HCT116 (cell line): ENCODE measurements around the gene REPS2. TPM values are rescaled to one million over a fixed set of nuclear protein-coding genes. Genes with fewer than 3 reads are reported as not detected.

Experiments
- ATAC-seq: fragments of 200-7000 bp; cut with Tn5 transposase; 2 replicates; pipeline ENCODE4 v1.9.1; 2020; ENCODE audit warnings: mild to moderate bottlenecking, moderate library complexity
- BruUV-seq: library from RNA; stranded (reverse); fragments of 400-500 nt; replicated peaks from 2 replicates; lab custom pipeline; 2021; lab: Mats Ljungman, UMichigan
- CTCF ChIA-PET: fragments of 300-600 bp; sonication (Branson Sonifier 250); formaldehyde crosslinking; loops from one replicate; lab custom pipeline; 2021; ENCODE audit warnings: antibody characterized with exemption; lab: Charles Lee
- POLR2A ChIA-PET: fragments of 300-600, 350-600 bp; sonication (Branson Sonifier 250); formaldehyde crosslinking; loops from one replicate; lab custom pipeline; 2021; ENCODE audit warnings: antibody characterized with exemption; lab: Charles Lee
- RAD21 ChIA-PET, 2 experiments: fragments of 300-600 bp; sonication (Branson Sonifier 250); formaldehyde crosslinking; loops; one replicate each; lab custom pipeline; 2023; ENCODE audit warnings: low total read pairs in 2 of 2; ENCODE audit not compliant: uncharacterized antibody in 2 of 2, unreplicated experiment in 2 of 2, low non-redundant PET in 1 of 2; lab: Charles Lee
- DNase-seq: peaks from one replicate; pipeline ENCODE4 v3.0.0-alpha.2; 2010; ENCODE audit warnings: low read depth, low spot score
- H2AFZ ChIP-seq: fragments of 200-600 bp; shearing (Covaris generic), sonication (generic); 2 replicates; pipeline ENCODE4 v1.6.1; 2017; ENCODE audit warnings: low read depth, mixed run types, mixed read lengths, antibody characterized with exemption, low read length; ENCODE audit not compliant: poor library complexity, severe bottlenecking
- H3K27ac ChIP-seq: 2 replicates; pipeline ENCODE4 v1.5.1; 2012; ENCODE audit warnings: low read depth, low read length
- H3K27me3 ChIP-seq: fragments of 200-600 bp; sonication (generic); 2 replicates; pipeline ENCODE4 v1.6.1; 2016; ENCODE audit warnings: mixed run types, low read length, mixed read lengths; ENCODE audit not compliant: insufficient read depth
- H3K36me3 ChIP-seq, 2 experiments: fragments of 200-500 bp in 1 of 2; fragments of 200-600 bp in 1 of 2; sonication (Bioruptor generic) in 1 of 2; sonication (generic) in 1 of 2; 2 replicates each; pipeline versions ENCODE4 v1.5.1 to v1.6.1; 2014 to 2016; ENCODE audit warnings: low read length in 2 of 2, inconsistent platforms in 1 of 2, mixed read lengths in 1 of 2, mixed run types in 1 of 2; ENCODE audit not compliant: insufficient read depth in 2 of 2, control insufficient read depth in 1 of 2
- H3K4me1 ChIP-seq, 2 experiments: fragments of 200-600 bp in 1 of 2; sonication (generic) in 1 of 2; 2 replicates each; pipeline versions ENCODE4 v1.5.1 to v1.6.1; 2012 to 2017; ENCODE audit warnings: low read length in 2 of 2, inconsistent platforms in 1 of 2, mild to moderate bottlenecking in 1 of 2, mixed read lengths in 1 of 2, mixed run types in 1 of 2, moderate library complexity in 1 of 2; ENCODE audit not compliant: insufficient read depth in 2 of 2, control insufficient read depth in 1 of 2
- H3K4me2 ChIP-seq: fragments of 200-600 bp; sonication (generic); 2 replicates; pipeline ENCODE4 v1.6.1; 2017; ENCODE audit warnings: mixed run types, low read length, mixed read lengths
- H3K4me3 ChIP-seq, 2 experiments: fragments of 200-600 bp in 1 of 2; sonication (generic) in 1 of 2; replicated peaks in 1 of 2; 2 replicates each; pipeline ENCODE4 v1.5.1; 2011 to 2016; ENCODE audit warnings: low read length in 2 of 2, control low read depth in 1 of 2, low read depth in 1 of 2, mild to moderate bottlenecking in 1 of 2, mixed read lengths in 1 of 2, mixed run types in 1 of 2
- H3K79me2 ChIP-seq: fragments of 200-600 bp; sonication (generic); 2 replicates; pipeline ENCODE4 v1.6.1; 2017; ENCODE audit warnings: mild to moderate bottlenecking, mixed run types, low read length, moderate library complexity, mixed read lengths; ENCODE audit not compliant: insufficient read depth
- H3K9ac ChIP-seq: fragments of 200-600 bp; sonication (generic); 2 replicates; pipeline ENCODE4 v1.6.1; 2016; ENCODE audit warnings: low read length, mixed read lengths
- H3K9me2 ChIP-seq: fragments of 200-600 bp; sonication (generic), shearing (Covaris generic); 2 replicates; pipeline ENCODE4 v1.6.1; 2017; ENCODE audit warnings: mixed run types, mild to moderate bottlenecking, moderate library complexity; ENCODE audit not compliant: insufficient read depth
- H3K9me3 ChIP-seq, 2 experiments: fragments of 200-500 bp in 1 of 2; fragments of 200-600 bp in 1 of 2; sonication (Bioruptor generic) in 1 of 2; sonication (generic) in 1 of 2; 2 replicates each; pipeline ENCODE4 v1.6.1; 2014 to 2017; ENCODE audit warnings: low read length in 2 of 2, mixed read lengths in 2 of 2, inconsistent platforms in 1 of 2, low read depth in 1 of 2, mild to moderate bottlenecking in 1 of 2, mixed run types in 1 of 2, moderate library complexity in 1 of 2; ENCODE audit not compliant: control insufficient read depth in 1 of 2, insufficient read depth in 1 of 2
- H4K20me1 ChIP-seq: fragments of 200-600 bp; sonication (generic), shearing (Covaris generic); 2 replicates; pipeline ENCODE4 v1.6.1; 2017; ENCODE audit warnings: mixed run types, mild to moderate bottlenecking, moderate library complexity; ENCODE audit not compliant: insufficient read depth
- ATF3 ChIP-seq: IDR thresholded peaks from 2 replicates; pipeline ENCODE4 v1.6.1; 2012
- CBX3 ChIP-seq: IDR thresholded peaks from 2 replicates; pipeline ENCODE4 v1.6.1; 2012; ENCODE audit warnings: low read depth
- CEBPB ChIP-seq: IDR thresholded peaks from 2 replicates; pipeline ENCODE4 v1.6.1; 2012; ENCODE audit warnings: low read depth
- EGR1 ChIP-seq: IDR thresholded peaks from 2 replicates; pipeline ENCODE4 v1.6.1; 2012; ENCODE audit warnings: low read depth
- EZH2 ChIP-seq: fragments of 200-600 bp; sonication (generic); IDR thresholded peaks from 2 replicates; pipeline ENCODE4 v1.6.1; 2017; ENCODE audit warnings: antibody characterized with exemption, mixed run types
- EZH2phosphoT487 ChIP-seq: fragments of 200-600 bp; IDR thresholded peaks from 2 replicates; pipeline ENCODE4 v1.6.1; 2018; ENCODE audit warnings: antibody characterized with exemption, borderline replicate concordance
- FOSL1 ChIP-seq: IDR thresholded peaks from 2 replicates; pipeline ENCODE4 v1.6.1; 2012; ENCODE audit warnings: low read depth
- MAX ChIP-seq: IDR thresholded peaks from 2 replicates; pipeline ENCODE4 v1.6.1; 2012
- POLR2A ChIP-seq: IDR thresholded peaks from 2 replicates; pipeline ENCODE4 v1.7.0; 2011; ENCODE audit warnings: borderline replicate concordance; ENCODE audit not compliant: insufficient read depth, insufficient read length; ENCODE audit errors: extremely low read depth
- POLR2AphosphoS5 ChIP-seq: IDR thresholded peaks from 2 replicates; pipeline ENCODE4 v1.6.1; 2011; ENCODE audit warnings: mild to moderate bottlenecking, low read depth, low read length, moderate library complexity
- REST ChIP-seq: IDR thresholded peaks from 2 replicates; pipeline ENCODE4 v1.6.1; 2012; ENCODE audit warnings: low read depth
- SRF ChIP-seq: IDR thresholded peaks from 2 replicates; pipeline ENCODE4 v1.6.1; 2012; ENCODE audit warnings: low read depth
- TCF7L2 ChIP-seq: IDR thresholded peaks from 2 replicates; pipeline ENCODE4 v1.7.0; 2011; ENCODE audit warnings: borderline replicate concordance, inconsistent platforms; ENCODE audit not compliant: insufficient read depth, insufficient read length; ENCODE audit errors: extremely low read depth
- ZBTB33 ChIP-seq: IDR thresholded peaks from 2 replicates; pipeline ENCODE4 v1.6.1; 2011; ENCODE audit warnings: mild to moderate bottlenecking, low read length, moderate library complexity; ENCODE audit not compliant: insufficient replicate concordance; ENCODE audit errors: extremely low read depth
- ZFX ChIP-seq: fragments of 450-650 bp; IDR thresholded peaks from 2 replicates; pipeline ENCODE4 v1.6.1; 2017
- ZNF274 ChIP-seq: fragments of 200-500 bp; sonication (Bioruptor generic); IDR thresholded peaks from 2 replicates; pipeline ENCODE4 v1.6.1; 2014; ENCODE audit warnings: mild to moderate bottlenecking, low read depth, low read length, inconsistent platforms
- intact Hi-C: fragments of 100-400 bp; cut with micrococcal nuclease; formaldehyde crosslinking; loops from 2 replicates; pipeline ENCODE4 v1.10.0; 2022
- total RNA-seq: library from RNA; stranded (reverse); gene quantifications from one replicate; pipeline ENCODE4 v1.2.1, GENCODE V29; 2021; ENCODE audit not compliant: unreplicated experiment

The REPS2 gene
- total RNA-seq, 1 experiment from 2014 or later = 4.5 TPM

- H4K20me1 ChIP-seq = no peaks in the 10 kb centered on the region
- H3K27me3 ChIP-seq = no peaks in the 10 kb centered on the region
- intact Hi-C loops = no loop called here
- no peaks in the 10 kb centered on the region for H3K36me3 ChIP-seq
- no TSS peak for BruUV-seq
- H3K4me1 ChIP-seq = no peaks in the 10 kb centered on the region
- ATAC-seq (no peak), DNase-seq (no peak)
- H3K4me3 ChIP-seq = no peak overlapping the region
- no peaks in the 10 kb centered on the region for H3K9me2 ChIP-seq
- POLR2A ChIA-PET = no interaction called here
- RAD21 ChIA-PET = no interaction called here
- H3K9ac ChIP-seq = no peak overlapping the region
- H3K79me2 ChIP-seq = no peaks in the 10 kb centered on the region
- no peak overlapping the region for H3K27ac ChIP-seq
- CTCF ChIA-PET = no interaction called here
- H3K4me2 ChIP-seq = no peak overlapping the region
- TF ChIP-seq ZNF274 = no peak
- TF ChIP-seq POLR2A = no peak
- no peak for TF ChIP-seq MAX
- TF ChIP-seq SRF = no peak
- TF ChIP-seq TCF7L2 = no peak
- no peak for TF ChIP-seq CBX3
- no peak for TF ChIP-seq ATF3
- TF ChIP-seq ZBTB33 = no peak
- TF ChIP-seq POLR2AphosphoS5 = no peak
- no peak for TF ChIP-seq REST
- no peak for TF ChIP-seq FOSL1
- TF ChIP-seq EZH2phosphoT487 = no peak
- no peak for TF ChIP-seq ZFX
- no peak for TF ChIP-seq CEBPB
- TF ChIP-seq EZH2 = no peak
- TF ChIP-seq EGR1 = no peak
- no peaks in the 10 kb centered on the region for H3K9me3 ChIP-seq
- no peak overlapping the region for H2AFZ ChIP-seq
These were observed 29.3 kb upstream of the REPS2 start for GRCh38 chrX:16917120-16917519.
